HG03280 (cell line): ENCODE data around the gene RTN4RL1.

Experiments
- ATAC-seq: cut with Tn5 transposase; IDR thresholded peaks from one replicate; pipeline ENCODE4 v1.9.1; 2021; ENCODE audit warnings: mild to moderate bottlenecking, moderate library complexity; ENCODE audit not compliant: unreplicated experiment

Gene RTN4RL1

DNA sequence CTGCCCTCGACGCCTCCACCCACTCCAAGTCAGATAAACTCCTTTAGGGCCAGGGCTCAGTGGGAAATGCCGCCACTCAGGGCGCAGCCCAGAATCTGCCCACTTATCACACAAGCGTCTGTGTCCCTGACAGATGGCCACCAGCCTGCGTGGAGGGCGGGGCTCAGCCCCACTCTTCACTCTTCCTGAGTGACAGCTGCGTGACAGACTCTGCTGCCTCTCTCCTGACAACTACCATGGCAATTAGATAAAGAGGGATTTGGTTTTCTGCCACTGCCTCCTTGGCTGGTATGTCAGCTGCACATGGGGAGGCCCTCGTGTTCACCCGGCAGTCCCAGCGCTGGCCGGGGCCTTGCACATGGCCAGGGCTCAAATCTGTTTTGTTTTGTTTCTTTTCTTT lies 96.2 kb downstream of the RTN4RL1 start:
- ATAC-seq: no peak

DNA sequence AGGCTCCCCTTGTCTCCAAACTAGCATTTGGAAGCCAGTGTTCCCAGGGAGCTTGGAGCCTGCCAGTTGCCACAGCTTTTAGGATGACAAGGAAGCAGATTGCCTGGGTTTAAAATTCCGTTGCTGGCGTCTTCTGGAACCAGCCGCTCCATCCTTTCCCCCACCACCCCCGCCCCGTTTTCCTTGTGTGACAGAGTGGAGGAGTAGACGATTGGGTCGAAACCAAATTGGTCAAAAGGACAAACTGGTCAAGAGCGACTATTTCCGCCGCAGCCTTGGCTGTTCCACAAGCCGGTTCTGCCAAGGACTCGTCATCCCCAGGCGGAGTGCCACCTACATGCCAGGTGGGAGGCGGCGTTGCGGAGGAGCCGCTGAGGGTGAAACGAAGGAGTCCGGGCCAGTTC lies 104.2 kb downstream of the RTN4RL1 start:
- ATAC-seq: no peak

DNA sequence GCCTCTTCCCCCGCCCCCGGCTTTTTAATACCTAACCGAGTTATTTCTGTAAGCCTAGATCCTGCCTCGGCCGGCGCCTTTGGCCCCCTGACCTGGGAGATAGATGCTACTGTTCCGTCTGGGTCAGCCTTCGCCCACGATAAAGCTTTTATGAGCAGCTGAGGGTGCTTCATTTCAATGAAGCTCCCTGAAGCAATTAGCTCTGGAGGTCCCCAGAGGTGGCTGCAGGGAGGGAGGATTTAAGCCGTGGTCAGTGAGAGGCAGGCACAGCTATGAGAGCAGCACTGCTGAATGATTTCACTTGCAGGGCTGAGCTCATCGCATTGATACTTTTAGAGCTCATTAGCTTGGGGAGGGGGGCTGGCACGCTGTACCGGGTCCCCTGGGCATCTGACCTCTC lies 105.9 kb downstream of the RTN4RL1 start:
- no peak for ATAC-seq

DNA sequence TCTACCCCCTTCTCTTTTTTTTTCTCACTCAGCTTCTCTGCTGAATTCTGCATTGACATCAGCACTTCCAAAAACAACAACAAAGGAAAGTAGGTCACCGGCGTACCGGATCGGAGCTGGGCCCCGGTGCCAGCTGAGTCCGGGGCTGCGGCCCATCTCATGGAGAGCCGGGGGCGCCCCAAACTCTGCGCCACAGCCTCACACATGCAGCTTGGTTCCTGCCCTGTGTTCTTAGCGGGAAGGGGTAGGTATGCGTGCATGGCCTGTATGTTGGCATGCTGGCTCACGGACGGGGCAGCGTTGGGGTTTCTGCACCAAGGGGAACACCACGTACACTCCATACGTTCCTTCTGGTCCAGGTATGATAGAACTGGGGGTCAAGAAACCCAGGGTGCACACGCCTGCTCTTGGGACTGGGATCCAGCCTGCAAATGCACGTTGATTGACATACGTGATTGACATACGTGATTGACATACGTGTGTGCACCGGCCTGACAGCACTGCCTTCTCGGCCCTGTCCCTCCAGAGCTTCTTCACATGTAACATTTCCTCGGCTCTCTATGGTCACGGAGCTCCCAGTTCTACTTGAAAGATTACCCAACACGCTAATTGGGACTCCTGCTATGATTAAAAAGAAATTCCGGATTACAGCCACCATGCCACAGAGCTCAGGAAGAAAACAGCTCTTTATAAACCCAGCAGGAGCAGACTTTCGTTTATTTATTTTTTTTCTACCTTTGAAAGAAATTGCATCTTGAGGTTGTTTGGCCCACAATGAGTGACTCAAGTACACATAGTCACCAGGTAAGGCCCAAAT lies 106.6 kb downstream of the RTN4RL1 start:
- ATAC-seq: no peak

DNA sequence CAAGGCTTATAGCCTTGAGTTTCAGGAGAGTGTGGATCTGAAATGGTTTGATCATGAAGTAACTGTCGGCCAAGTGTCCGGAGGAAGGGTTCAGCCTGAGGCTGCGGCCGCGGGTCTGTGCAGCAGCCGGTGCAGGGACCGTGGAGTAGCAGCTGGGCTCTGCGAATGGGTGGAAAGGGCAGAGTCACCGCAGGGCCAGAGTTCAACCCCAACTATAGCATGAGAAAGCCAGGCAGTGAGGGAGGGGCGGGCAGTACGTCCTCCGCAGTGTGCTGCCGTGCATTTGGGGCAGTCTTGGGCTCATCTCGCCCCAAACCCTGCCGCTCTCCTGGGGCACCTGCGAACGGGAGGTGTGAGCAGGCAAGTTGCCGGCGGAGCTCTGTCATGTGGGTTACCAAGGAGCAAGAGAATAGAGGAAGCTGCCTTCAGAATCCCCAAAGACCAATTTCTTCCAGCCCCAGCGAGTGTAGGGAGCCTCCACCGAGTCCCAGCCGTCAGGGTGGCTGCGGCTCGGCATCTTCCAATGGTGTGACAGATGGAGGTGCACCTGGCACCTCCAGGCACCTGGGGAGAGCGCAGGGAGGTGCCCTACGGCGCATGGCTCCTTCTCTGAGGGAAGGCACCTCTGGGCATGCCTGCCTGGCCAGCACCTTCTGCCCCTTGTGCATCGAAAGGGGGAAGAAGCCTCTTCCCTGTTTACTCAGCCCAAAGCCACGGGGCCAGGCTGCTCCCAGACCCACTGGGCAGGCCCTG lies 108.0 kb downstream of the RTN4RL1 start:
- no peak for ATAC-seq

- no peak for ATAC-seq
Measured at GRCh38 chr17:1916316-1916715, 108.8 kb downstream of the RTN4RL1 start.

DNA sequence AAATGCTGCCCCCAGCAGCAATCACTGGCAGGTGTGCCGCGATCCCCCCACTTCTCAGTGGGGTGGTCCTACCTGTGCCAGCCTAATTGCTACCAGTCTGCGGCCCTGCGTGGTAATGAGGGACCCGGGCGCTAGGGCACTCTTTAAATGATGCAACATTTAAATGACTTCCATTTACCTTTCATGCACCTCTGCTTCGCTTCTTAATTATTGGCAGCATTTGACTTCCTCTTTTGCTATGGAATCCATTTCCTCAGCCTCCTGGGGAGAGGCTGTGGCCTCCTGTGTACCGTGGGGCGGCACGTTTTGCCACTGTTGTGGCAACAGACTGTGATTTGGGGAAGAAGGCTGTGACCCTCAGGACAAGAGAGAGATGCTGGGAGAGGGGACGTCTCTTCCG lies 109.2 kb downstream of the RTN4RL1 start:
- no peak for ATAC-seq

GRCh38 chr17:1914661-1915083 lies 110.5 kb downstream of the RTN4RL1 start:
- ATAC-seq: no peak

GRCh38 chr17:1913702-1914101 lies 111.4 kb downstream of the RTN4RL1 start:
- no peak for ATAC-seq

GRCh38 chr17:1912146-1912545 lies 113.0 kb downstream of the RTN4RL1 start:
- ATAC-seq: no peak

- no peak for ATAC-seq
Measured at GRCh38 chr17:1909985-1910384, 115.1 kb downstream of the RTN4RL1 start.

DNA sequence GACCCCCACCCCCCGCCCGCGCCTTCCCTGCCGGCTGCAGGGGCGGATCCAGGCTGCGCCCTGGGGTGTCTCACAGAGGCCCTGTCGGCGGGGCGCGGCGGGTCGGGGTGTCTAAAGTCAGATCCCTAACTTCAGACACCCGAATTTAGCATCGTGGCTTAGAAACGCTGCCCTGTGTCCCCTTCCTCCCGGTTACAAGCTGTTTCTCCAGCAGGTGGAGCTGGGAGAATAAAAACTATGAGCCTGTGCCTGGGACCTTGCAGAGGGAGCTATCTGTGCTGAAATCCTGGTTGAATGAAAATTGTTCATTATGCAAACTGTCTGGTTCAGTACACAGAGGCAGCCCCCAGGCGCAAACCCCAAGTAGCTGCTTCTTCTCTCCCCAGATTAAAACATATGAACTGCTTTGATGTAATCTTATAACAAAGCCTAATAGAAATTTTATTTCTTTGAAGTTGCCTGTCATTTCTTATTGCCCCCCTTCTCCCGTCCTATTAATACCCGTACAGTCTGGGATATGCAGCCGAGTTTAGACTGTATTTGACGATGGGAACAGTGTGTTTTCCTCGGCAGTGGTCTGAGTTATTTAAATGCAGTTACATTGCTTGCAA lies 116.3 kb downstream of the RTN4RL1 start:
- no peak for ATAC-seq

DNA sequence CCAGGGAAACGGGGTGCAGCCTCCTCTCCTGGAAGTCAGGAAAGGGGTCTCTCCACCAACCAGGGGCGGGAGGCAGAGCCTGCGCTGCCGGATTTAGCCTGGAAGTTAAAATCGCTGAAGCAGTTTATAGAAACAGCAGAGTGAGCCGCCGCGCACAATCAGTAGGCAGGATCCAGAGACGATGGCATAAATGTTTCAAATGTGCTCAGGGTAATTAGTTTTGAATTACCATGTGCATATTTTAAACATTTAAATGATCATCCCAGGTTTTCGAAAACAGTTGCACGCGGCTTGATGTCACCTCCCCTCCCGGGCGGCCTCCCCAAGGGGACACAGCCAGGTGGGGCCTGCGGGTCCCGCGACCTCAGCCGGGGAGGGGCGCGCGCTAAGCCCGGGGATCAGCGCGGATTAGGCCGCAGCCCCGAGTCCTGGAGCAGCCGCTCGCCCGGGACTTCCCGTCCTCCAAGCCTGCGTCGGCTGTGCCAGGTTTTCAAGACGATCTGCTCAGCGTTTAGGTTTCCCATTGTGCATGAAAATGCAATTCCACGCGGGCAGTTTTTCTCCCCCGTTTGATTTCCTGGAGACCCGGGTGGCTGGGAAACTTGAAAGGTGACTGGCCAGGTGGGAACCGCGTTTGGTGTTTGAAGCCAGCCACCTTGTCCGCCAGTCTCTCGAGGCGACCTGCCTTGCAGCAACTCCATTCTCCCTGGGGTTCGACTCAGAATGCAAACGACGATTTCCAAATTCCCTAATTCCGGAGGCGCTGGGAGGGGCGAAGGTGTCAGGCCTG lies 117.0 kb downstream of the RTN4RL1 start:
- ATAC-seq: no peak

GRCh38 chr17:1907216-1907631 lies 117.9 kb downstream of the RTN4RL1 start:
- no peak for ATAC-seq

- no peak for ATAC-seq
Measured at GRCh38 chr17:1906662-1907101, 118.5 kb downstream of the RTN4RL1 start.

GRCh38 chr17:1905190-1905913 lies 119.8 kb downstream of the RTN4RL1 start:
- no peak for ATAC-seq

DNA sequence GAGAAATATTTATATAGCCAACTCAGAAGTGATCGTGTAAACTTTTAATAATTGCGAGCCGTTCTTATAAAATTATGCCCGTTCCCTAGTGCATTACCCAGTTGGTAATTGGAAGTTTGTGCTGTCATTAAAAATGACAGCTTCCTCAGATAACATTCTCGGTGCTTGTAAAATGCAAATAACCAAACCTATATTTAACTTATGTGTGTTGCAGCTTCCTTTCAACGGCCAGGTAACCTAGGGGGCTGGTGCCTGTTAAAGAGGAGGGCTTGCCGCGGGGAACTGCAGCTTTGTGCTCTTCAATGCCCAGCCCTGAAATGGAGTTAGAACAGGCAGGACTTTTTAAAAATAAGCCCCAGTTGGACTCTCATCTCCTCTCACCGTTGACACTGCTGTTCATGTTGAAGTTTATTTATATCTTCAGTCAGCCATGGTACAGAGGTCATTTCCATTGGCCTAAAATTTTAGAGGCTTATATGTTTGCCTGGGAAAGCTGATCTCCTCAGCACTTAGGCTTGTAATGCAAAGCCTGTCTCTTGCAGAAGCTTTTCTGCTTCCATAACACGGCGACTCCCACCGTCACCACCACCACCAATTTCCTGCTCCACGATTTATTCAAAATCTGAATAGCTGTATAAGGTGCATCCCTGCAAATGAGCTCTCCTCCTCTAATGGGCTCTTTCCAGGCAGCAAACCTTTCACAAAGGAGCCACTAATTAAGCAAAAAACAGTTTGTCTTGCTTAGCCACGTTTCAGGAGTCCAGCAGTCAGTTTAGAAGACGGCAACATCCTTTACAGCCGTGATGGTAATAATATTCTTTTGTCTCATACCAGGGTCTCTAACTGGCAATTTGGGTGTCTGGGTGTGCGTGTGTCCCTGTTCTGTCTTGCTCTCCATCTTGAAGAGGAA lies 120.6 kb downstream of the RTN4RL1 start:
- no peak for ATAC-seq

GRCh38 chr17:1899403-1900000 lies 125.6 kb downstream of the RTN4RL1 start:
- ATAC-seq: no peak

- ATAC-seq: no peak
Measured at GRCh38 chr17:1898872-1899271, 126.3 kb downstream of the RTN4RL1 start.
